GM19463 (cell line): Measurements from ENCODE around the gene C11orf68.

Experiments
- ATAC-seq: cut with Tn5 transposase; IDR thresholded peaks from one replicate; pipeline ENCODE4 v1.9.1; 2021; ENCODE audit warnings: mild to moderate bottlenecking, moderate library complexity; ENCODE audit not compliant: unreplicated experiment

Gene C11orf68

DNA sequence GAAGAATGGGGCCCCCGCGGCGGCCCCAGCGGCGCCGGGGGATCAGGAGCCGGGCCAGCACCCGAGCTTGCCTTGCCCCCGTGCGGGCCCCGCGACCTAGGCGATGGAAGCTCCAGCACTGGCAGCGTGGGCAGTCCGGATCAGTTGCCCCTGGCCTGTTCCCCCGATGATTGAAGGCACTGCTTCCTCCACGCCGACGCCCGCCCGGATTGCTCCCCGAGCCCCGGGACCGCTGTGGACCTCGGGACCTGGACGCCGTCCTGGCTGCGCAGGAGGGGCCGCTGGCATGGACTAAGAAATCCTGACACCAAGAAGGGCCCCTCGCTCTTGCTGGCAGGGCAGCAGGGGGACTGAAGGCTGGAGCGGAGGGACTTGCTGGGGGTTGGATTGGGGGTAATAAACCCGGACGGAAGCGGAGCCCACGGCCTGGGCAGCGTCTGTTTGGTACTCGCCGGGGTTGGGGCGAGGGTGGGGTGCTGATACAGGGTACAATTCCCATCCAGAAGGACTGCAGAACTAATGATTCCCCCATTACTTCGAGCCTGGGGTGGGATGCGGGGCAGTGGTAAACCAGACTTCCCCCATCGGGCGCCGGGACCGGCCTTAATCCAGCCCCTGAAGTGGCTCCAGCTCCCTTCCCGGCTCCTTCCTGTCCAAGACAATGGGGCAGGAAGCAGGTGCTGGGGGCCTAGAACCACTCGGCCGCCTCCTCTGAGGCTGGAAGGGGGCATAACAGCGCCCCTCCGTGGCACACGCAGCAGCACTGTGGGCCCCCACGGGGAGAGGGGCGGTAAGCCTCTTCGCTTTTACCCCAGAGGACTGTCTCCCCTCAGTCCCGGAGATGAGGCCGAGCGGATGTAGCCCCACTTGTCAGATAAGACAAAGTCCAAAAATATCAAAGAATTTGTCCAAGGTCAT lies 27.4 kb downstream of the C11orf68 start:
- ATAC-seq = no peak

DNA sequence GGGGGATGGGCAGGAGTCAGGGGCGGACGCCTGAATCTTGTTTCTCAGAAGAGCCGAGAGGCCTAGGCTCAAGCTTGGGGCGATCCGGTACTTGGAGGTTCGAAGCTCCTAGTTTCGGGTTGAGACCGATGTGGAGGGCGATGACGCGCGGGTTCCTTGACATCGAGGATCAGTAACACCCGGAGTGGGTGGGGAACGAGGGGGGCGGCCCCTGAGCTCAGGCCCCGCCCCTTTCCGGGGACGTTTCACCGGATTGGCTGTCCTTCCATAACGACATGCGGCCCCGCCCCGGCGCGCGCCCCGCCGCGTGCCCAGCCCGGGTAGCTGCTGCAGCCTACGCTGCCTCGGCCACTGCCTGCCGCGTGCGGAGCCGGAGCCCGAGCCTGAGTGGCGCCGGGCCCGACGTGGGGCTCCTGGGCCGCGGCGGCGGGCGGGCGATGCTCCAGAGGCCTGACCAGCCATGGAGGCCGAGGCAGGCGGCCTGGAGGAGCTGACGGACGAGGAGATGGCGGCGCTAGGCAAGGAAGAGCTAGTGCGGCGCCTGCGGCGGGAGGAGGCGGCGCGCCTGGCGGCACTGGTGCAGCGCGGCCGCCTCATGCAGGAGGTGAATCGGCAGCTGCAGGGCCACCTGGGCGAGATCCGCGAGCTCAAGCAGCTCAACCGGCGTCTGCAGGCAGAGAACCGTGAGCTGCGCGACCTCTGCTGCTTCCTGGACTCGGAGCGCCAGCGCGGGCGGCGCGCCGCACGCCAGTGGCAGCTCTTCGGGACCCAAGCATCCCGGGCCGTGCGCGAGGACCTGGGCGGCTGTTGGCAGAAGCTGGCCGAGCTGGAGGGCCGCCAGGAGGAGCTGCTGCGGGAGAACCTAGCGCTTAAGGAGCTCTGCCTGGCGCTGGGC lies 28.3 kb downstream of the C11orf68 start, which contains the start of gene CCDC85B:
Gene CCDC85B, plus strand, starts transcription at position 350 of the 895 bp plus-strand sequence. Its CDS starts 111 bp downstream, at position 461.
- peak; percentile 52 for ATAC-seq

DNA sequence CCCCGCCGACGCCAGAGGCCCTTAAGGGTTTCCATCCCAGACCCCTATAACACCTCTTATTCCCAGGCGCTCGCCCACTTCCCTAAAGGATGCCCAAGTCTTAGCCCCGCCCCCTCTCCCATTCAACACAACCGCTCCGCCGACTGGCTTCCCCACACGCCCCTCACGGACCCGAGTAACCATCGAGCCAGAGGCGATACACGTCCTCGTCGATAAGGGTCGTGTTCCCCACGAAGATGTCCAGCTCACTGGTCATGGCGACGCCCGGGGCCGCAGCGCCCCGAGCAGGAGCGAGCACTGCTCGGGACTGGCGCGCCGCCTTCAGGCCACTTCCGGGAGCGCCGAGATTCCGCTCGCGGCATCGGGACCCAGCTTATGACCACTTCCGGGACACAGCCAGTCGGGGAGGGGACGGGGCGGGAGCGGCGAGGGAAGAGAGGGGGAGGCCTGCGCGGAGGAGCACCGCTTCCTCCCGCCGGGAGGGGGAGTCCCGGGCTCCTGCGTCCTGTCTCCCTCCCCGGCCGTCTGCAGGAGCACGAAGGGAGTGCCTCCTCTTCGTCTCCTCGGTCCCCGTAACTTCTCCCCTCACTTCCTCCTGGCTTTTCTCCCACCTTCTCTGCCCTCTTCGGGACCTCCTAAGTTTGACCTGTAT lies 30.6 kb downstream of the C11orf68 start, which contains the start of gene FIBP:
Gene FIBP, minus strand, starts transcription at position 309 of the 652 bp plus-strand sequence. Its CDS starts 53 bp downstream, at position 256.
- peak; percentile 54 for ATAC-seq

DNA sequence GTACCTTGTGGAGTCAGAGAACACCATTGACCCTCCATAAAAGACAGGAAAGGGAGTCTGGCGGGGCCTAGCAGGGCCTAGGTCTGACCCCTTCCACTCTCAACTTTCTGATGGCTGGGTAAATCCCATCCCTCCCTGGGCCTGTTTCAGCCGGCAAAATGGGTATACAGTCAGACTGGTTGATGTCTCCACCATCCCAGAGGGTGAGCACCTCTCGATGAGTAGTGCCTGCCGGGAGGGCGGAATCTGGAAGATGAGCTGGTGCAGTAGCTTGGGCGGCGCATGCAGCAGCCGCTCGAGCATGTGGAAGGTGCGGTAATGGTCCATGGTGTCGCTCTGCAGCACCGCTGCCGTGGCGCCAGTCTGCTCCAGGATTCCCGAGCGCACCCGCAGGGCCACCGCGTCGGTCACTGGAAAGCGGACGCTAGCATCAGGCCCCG lies 31.1 kb downstream of the C11orf68 start:
- ATAC-seq = no peak

DNA sequence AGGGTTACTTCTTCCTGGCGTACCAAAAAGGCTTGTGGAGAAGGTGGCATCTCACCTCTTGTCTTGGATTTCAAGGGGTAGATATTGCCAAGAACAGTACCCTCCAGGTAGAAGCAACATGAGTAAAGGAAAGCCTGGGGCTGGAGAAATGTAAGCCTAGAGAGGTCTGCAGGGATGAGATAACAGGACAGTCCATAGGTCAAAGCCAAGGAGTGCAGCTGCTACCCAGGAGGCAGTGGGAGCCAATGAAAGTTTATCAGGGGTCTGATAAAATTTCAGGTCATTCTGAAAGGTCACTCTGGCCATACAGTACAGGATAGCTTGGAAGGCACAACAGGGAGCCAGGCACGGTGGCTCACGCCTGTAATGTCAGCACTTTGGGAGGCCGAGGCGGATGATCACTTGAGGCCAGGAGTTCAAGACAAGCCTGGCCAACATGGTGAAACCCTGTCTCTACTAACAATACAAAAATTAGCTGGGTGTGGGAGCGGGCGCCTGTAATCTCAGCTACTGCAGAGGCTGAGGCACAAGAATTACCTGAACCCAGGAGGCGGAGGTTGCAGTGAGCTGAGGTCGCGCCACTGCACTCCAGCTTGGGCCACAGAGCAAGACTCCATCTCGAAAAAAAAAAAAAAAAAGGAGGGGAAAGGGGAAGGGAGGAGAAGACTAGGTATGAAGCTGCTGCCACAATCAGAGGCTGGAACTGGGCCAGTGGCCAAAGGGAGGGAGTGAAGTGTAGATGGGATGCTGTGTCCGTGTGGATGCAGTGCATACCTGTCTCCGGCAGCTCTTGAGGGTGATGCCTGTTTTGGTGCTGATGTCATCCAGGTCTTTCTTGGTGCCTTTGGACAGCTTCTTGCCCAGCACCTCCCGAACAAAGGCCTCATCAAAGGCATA lies 31.8 kb downstream of the C11orf68 start:
- no peak for ATAC-seq

DNA sequence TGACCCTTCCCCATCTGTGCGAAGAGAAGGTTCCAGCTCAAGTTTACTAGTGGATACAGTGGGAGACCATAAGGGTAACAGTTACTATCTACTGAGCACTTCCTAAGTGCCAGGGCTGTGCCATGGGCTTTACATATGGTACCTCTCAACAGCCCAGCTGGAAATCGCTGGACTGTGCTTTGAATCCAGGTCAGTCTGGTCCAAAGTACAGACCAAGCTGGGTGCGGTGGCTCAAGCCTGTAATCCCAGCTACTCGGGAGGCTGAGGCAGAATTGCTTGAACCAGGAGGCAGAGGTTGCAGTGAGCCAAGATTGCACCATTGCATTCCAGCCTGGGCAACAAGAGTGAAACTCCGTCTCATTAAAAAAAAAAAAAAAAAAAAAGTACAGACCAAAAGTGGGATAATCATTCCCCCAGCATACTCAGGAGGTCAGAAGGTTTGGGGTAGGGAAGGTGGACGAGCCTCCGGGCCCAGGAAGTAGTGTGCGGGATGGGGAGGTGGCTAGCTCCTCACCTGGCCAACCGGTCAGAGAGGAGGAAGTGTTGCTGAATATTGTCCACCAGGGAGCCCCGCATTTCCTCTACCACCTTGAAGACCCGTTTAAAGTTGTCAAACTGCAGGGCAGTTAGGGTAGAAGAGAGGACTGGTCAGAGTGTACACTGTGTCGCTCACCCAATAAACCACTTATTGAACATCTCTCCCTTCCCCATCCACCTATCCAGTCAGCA lies 32.9 kb downstream of the C11orf68 start:
- ATAC-seq = no peak

DNA sequence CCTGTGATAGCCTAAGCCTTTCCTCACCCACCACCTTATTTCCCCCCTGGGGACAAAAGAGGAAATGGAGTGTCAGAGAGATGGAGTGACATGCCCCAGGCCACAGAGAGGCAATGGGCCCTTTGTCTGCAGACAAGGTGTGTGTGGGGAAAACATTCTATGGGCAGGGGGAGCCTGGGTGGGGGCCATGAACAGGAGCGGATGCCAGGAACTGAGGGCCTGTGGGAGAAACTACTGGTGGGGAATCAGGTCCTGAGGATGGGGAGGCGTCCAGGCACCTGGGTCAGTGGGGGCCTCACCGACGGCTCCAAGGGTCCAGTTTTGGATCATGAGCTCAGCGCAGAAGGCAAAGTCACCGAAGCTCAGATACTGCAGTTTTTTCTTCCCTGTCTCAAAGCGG lies 33.6 kb downstream of the C11orf68 start:
- ATAC-seq = no peak

DNA sequence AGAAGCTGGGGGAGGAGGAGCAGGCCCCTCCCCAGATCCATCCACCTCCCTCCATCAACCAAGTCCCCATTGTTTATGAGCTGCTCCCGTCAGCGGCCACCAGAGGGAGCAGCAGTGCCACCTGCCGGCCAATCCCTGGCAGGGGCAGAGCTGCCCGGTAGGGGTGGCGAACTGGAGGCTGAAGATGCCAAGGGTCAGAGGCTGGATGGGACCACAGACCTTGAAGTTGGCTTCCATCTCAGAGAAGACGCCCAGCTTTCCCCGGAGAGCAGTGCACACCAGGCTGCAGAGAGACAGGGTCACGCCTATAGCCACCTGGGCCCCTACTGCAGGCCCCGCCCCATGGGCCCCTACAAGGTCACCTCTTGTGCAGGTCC lies 34.2 kb downstream of the C11orf68 start:
- no peak for ATAC-seq

DNA sequence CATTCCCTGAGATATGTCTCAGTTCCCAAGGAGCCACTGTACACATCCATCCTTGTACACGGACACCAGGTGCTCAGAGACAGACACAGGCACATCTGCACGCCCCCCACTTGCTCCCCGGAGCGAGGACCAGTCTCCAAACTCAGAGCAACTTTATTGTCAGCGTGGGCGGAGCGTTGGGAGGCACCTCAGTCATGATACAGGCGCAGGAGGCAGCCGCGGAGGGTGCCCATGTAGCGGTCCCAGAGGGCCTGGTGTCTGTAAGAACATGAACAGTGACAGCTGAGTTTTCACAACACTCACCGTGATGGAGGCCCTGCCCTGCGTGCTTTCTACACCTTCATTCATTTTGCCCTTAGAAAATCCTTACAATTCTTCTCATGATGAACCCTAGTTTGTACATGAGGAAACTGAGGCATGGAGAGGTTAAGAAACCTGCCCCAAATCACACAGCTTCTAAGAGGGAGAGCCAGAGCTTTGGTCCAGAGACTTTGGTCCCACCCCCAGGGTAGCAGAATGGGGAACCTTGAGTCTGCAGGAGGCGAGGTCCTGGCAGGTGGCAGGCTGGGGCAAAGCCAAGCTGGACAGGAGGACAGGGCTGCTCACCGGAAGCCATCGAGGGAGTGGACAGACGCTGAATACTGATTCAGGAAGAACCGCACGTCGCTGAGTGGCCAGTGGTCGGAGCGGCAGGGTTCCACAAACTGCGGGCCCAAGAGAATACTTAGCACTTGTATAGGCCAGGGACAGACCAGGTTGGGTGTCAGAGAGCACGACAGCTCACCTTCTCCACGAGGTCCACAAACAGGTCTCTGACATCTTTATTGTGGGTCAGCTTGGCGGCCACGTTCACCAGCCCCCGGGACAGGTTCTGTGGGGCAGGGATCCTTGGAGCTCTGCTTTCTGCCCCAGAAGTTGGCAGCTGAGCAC lies 34.8 kb downstream of the C11orf68 start:
- no peak for ATAC-seq

DNA sequence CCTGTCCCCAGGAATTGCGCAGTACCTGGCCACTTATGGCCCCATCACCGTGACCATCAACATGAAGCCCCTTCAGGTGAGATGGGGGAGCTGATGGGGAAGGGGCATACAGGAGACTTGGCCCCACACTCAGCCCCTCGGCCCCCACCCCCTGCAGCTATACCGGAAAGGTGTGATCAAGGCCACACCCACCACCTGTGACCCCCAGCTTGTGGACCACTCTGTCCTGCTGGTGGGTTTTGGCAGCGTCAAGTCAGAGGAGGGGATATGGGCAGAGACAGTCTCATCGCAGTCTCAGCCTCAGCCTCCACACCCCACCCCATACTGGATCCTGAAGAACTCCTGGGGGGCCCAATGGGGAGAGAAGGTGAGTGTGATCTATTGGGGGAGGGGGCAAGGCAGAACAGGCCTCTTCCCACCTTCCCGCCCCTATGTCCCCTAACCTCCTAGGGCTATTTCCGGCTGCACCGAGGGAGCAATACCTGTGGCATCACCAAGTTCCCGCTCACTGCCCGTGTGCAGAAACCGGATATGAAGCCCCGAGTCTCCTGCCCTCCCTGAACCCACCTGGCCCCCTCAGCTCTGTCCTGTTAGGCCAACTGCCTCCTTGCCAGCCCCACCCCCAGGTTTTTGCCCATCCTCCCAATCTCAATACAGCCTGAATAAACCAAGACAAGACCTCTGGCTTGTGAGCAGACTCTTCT lies 35.7 kb downstream of the C11orf68 start:
- ATAC-seq = no peak

DNA sequence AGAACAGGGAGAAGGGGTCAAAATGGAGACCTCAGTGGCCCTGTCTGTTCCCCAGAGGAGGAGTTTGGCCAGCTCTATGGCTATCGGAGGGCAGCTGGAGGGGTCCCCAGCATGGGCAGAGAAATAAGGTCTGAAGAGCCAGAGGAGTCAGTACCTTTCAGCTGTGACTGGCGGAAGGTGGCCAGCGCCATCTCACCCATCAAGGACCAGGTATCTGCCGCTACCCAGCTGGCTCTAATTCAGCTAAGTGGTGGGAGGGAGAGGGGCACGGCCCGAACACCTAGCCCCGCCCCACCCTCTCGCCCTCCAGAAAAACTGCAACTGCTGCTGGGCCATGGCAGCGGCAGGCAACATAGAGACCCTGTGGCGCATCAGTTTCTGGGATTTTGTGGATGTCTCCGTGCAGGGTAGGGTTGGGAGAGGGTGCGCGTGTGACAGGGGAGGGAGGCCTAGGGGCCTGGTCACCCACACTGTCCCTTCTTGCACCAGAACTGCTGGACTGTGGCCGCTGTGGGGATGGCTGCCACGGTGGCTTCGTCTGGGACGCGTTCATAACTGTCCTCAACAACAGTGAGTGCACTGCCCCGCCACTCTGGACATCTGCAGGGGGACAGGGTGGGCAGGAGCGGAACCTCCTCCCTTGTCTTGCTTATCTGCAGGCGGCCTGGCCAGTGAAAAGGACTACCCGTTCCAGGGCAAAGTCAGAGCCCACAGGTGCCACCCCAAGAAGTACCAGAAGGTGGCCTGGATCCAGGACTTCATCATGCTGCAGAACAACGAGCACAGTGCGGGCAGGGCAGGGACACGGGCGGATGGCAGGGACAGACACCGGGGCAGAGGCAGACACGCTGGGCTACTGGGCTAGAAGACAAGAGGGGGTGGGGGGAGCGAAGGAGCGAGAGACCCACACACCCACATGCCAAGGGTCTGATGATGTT lies 36.5 kb downstream of the C11orf68 start:
- ATAC-seq = no peak

DNA sequence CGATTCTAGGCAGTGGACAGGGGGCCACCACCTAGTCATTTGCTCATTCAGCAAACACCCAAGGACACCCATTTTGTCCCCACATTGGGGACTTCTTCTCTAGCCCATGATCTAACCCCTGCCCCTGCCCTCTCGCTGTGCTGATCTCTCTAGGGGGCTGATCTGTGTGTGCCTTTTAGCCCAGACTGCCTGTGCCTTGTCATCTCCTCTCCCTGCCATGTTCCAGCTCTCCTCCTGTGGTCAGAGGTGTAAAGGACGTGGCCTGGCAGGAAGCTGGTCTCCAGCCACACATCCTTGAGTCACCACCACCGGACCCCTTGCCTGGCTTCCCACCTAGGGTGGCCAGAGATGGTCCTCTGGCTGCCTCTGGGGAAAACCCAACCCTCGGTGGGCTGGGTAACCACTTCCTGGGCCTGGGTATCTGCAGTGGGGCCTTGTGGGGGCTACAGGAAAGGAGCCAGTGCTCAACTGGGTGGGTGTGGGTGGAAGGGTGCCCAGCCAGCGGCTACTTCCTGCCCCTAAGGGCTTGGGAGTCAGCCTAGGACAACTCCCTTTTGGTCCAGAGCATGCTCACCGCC lies 37.9 kb downstream of the C11orf68 start:
- no peak for ATAC-seq

DNA sequence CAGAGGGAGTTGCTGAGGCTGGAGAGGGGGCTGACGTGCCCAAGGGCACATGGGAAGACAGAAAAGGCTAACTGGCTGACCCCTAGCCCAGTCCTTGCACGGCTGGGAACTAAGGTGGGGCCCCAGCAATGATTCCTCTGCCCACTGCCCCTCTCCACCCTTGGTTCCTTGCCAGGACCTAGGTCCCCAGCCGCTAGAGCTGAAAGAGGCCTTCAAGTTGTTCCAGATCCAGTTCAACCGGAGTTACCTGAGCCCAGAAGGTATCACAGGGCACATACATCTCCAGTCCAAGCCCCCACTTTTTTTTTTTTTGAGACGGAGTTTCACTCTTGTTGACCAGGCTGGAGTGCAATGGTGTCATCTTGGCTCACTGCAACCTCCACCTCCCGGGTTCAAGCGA lies 38.8 kb downstream of the C11orf68 start:
- no peak for ATAC-seq

DNA sequence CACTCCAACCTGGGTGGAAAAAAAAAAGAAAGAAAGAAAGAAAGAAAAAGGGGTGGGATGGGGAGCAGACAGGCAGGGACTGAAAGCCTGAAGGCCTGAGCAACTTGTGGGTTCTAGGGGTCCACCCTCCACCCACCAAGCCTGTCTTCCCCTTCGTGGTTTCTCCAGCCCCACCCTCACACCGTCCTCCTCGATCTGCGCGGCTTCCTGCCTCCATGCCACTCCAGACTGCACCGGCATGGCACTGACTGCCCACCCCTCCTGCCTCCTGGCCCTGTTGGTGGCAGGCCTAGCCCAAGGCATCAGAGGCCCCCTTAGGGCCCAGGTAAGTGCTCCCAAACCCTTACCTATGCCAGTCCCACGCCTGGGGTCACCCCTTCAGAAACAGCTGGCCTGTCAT lies 39.2 kb downstream of the C11orf68 start, which contains the start of gene CTSW:
Gene CTSW, plus strand, starts transcription at position 221 of the 400 bp plus-strand sequence. Its CDS starts 18 bp downstream, at position 239.
- ATAC-seq = no peak

DNA sequence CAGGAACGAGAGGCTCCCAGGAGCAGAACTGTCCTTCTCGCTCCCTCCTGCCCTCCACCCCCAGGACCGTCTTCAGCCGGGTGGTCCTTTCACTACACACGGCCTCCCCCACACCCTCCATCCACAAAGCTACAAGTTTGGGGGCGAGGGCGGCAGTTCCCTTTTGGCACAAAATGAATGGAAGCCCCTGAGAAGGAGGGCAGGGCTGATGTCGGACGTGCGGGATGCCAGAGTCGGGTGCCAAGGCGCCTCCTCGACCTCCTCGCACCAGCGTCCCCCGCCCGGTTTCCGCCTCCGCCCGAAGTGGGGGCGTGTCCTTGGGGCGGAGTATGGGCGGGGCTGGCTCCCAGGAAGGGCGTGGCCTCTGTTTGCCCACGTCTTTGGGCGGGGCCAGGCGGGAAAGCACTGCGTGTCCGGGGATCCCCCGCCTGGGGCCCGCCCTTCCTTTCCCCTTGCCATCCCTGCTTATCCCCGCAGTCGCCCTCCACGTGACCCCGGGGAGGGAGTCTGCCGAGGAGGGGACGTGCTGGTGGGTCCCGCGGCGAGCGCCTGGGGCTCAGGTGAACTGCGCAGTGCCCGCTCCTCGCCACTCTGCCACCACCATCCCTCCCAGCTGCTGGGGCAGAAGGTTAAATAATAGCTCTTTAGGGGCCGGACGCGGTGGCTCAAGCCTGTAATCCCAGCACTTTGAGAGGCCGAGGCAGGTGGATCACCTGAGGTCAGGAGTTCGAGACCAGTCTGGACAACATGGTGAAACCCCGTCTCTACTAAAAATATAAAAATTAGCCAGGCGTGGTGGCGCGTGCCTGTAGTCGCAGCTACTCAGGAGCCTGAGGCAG lies 45.3 kb downstream of the C11orf68 start:
- peak; percentile 77 for ATAC-seq
